OCI-LY1 (cell line): ENCODE measurements around the gene PDHX.

Source experiments
- EZH2 ChIP-seq: fragments of 200-600 bp; sonication (generic), shearing (Covaris generic); IDR thresholded peaks from 2 replicates; pipeline ENCODE4 v1.8.0; 2017; ENCODE audit warnings: borderline replicate concordance, mixed run types, mild to moderate bottlenecking, antibody characterized with exemption, low read length, moderate library complexity, mixed read lengths
- TF ChIP-seq, protein P1 (sequence below): fragments of 200-600 bp; sonication (generic), shearing (Covaris generic); IDR thresholded peaks from 2 replicates; pipeline ENCODE4 v1.5.1; 2017; ENCODE audit warnings: mild to moderate bottlenecking, antibody characterized with exemption, low read length, moderate library complexity, mixed read lengths

DNA sequence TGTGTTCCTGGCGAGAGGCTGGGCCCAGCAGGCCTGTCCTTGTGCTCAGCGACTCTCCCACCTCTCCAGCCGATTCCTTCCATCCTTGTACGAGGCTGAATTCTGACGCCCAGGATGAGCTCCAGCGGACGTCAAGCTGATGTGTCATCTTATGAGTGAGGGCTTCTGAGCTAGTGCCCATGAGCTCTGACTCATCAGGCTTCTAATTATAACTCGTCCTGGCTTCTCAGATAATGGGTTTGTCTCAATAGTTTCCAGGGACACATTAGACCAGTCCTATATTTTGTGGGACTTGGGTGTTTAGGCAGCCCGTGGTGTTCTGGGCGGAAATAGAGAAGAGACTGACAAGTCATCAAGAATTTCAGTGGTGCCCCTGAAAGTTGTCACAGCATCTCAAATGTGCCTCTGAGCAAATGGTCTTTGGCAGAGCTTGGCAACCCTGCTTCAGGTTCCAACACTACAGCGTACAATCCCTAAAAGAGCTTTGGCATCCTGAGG, 114.3 kb downstream of the PDHX start:
- TF ChIP-seq, protein P1, sequence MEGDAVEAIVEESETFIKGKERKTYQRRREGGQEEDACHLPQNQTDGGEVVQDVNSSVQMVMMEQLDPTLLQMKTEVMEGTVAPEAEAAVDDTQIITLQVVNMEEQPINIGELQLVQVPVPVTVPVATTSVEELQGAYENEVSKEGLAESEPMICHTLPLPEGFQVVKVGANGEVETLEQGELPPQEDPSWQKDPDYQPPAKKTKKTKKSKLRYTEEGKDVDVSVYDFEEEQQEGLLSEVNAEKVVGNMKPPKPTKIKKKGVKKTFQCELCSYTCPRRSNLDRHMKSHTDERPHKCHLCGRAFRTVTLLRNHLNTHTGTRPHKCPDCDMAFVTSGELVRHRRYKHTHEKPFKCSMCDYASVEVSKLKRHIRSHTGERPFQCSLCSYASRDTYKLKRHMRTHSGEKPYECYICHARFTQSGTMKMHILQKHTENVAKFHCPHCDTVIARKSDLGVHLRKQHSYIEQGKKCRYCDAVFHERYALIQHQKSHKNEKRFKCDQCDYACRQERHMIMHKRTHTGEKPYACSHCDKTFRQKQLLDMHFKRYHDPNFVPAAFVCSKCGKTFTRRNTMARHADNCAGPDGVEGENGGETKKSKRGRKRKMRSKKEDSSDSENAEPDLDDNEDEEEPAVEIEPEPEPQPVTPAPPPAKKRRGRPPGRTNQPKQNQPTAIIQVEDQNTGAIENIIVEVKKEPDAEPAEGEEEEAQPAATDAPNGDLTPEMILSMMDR, result no peak
- TF ChIP-seq EZH2, result no peak
